WTC11 (cell line): Measurements from ENCODE around the gene EPO. TPM values are rescaled to one million over a fixed set of nuclear protein-coding genes. Genes with fewer than 3 reads are reported as not detected.

Source experiments
- ELF4 ChIP-seq: sonication (generic); formaldehyde crosslinking; IDR thresholded peaks from 2 replicates; pipeline ENCODE4 v1.8.1; 2022; ENCODE audit warnings: low read depth, mild to moderate bottlenecking, moderate library complexity, missing genetic modification reagents
- ERG ChIP-seq: fragments of 250-450 bp; sonication (Bioruptor Pico); IDR thresholded peaks from 2 replicates; pipeline ENCODE4 v1.8.0; 2021; ENCODE audit warnings: mild to moderate bottlenecking
- ETV6 ChIP-seq: sonication (generic); formaldehyde crosslinking; IDR thresholded peaks from 2 replicates; pipeline ENCODE4 v1.8.1; 2022; ENCODE audit warnings: mild to moderate bottlenecking, missing genetic modification reagents
- MAX ChIP-seq: sonication (generic); formaldehyde crosslinking; IDR thresholded peaks from 2 replicates; pipeline ENCODE4 v1.8.0; 2022; ENCODE audit warnings: mild to moderate bottlenecking, missing genetic modification reagents
- MLX ChIP-seq: sonication (generic); formaldehyde crosslinking; IDR thresholded peaks from 2 replicates; pipeline ENCODE4 v1.8.1; 2023; ENCODE audit warnings: mild to moderate bottlenecking, missing genetic modification reagents, moderate library complexity
- NFE2L1 ChIP-seq: sonication (generic); formaldehyde crosslinking; IDR thresholded peaks from 2 replicates; pipeline ENCODE4 v1.8.1; 2023; ENCODE audit warnings: missing genetic modification reagents
- NFYB ChIP-seq: sonication (generic); formaldehyde crosslinking; conservative IDR thresholded peaks from 2 replicates; pipeline ENCODE4 v1.8.0; 2022; ENCODE audit warnings: low read depth, missing genetic modification reagents
- NR2C2 ChIP-seq: sonication (generic); formaldehyde crosslinking; IDR thresholded peaks from 2 replicates; pipeline ENCODE4 v1.8.0; 2022; ENCODE audit warnings: mild to moderate bottlenecking, missing genetic modification reagents
- PRDM15 ChIP-seq: sonication (generic); formaldehyde crosslinking; IDR thresholded peaks from 2 replicates; pipeline ENCODE4 v1.8.0; 2022; ENCODE audit warnings: missing genetic modification reagents
- SMAD4 ChIP-seq: sonication (generic); formaldehyde crosslinking; IDR thresholded peaks from 2 replicates; pipeline ENCODE4 v1.8.0; 2022; ENCODE audit warnings: mild to moderate bottlenecking, missing genetic modification reagents
- ZNF138 ChIP-seq: sonication (generic); formaldehyde crosslinking; conservative IDR thresholded peaks from 2 replicates; pipeline ENCODE4 v1.8.1; 2022; ENCODE audit warnings: mild to moderate bottlenecking, moderate library complexity, missing genetic modification reagents
- ZNF232 ChIP-seq: sonication (generic); formaldehyde crosslinking; IDR thresholded peaks from 2 replicates; pipeline ENCODE4 v1.8.0; 2022; ENCODE audit warnings: mild to moderate bottlenecking, missing genetic modification reagents
- ZNF532 ChIP-seq: fragments of 250-450 bp; sonication (Bioruptor Pico); IDR thresholded peaks from 2 replicates; pipeline ENCODE4 v1.9.0; 2021; ENCODE audit warnings: mild to moderate bottlenecking, borderline replicate concordance
- total RNA-seq: library from RNA; stranded (reverse); gene quantifications from 3 replicates; pipeline ENCODE4 v1.2.3, GENCODE V29; 2021
- TF ChIP-seq, protein P1 (sequence below): sonication (generic); formaldehyde crosslinking; IDR thresholded peaks from 2 replicates; pipeline ENCODE4 v1.8.1; 2022; ENCODE audit warnings: low read depth, mild to moderate bottlenecking, moderate library complexity, missing genetic modification reagents, borderline replicate concordance
- TF ChIP-seq, protein P2 (sequence below): fragments of 250-450 bp; sonication (Bioruptor Pico); IDR thresholded peaks from 2 replicates; pipeline ENCODE4 v1.9.0; 2021; ENCODE audit warnings: mild to moderate bottlenecking
- TF ChIP-seq, protein P3 (sequence below): sonication (generic); formaldehyde crosslinking; IDR thresholded peaks from 2 replicates; pipeline ENCODE4 v1.8.0; 2023; ENCODE audit warnings: missing genetic modification reagents
- TF ChIP-seq, protein P4 (sequence below): sonication (generic); formaldehyde crosslinking; IDR thresholded peaks from 2 replicates; pipeline ENCODE4 v1.8.0; 2023; ENCODE audit warnings: missing genetic modification reagents, mild to moderate bottlenecking, borderline replicate concordance

The EPO gene
- total RNA-seq, 1 experiment from 2014 or later: 0.63 TPM

- TF ChIP-seq PRDM15 (CRISPR knock-in tag) (no peak), ERG (CRISPR knock-in tag) (no peak), ETV6 (CRISPR knock-in tag) (peak; percentile 78; the same call in 1 of the 2 replicates), ZNF138 (CRISPR knock-in tag) (no peak), SMAD4 (CRISPR knock-in tag) (no peak), NFE2L1 (CRISPR knock-in tag) (peak; percentile 13; the same call in 1 of the 2 replicates), NR2C2 (no peak), ELF4 (CRISPR knock-in tag) (no peak), MLX (no peak), ZNF532 (CRISPR knock-in tag) (no peak), NFYB (CRISPR knock-in tag) (no peak; the same call in 1 of the 2 replicates), MAX (CRISPR knock-in tag) (peak; percentile 92), ZNF232 (CRISPR knock-in tag) (peak; percentile 92)
- TF ChIP-seq, protein P1, sequence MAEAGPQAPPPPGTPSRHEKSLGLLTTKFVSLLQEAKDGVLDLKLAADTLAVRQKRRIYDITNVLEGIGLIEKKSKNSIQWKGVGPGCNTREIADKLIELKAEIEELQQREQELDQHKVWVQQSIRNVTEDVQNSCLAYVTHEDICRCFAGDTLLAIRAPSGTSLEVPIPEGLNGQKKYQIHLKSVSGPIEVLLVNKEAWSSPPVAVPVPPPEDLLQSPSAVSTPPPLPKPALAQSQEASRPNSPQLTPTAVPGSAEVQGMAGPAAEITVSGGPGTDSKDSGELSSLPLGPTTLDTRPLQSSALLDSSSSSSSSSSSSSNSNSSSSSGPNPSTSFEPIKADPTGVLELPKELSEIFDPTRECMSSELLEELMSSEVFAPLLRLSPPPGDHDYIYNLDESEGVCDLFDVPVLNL (CRISPR knock-in tag): peak; percentile 90
- TF ChIP-seq, protein P2, sequence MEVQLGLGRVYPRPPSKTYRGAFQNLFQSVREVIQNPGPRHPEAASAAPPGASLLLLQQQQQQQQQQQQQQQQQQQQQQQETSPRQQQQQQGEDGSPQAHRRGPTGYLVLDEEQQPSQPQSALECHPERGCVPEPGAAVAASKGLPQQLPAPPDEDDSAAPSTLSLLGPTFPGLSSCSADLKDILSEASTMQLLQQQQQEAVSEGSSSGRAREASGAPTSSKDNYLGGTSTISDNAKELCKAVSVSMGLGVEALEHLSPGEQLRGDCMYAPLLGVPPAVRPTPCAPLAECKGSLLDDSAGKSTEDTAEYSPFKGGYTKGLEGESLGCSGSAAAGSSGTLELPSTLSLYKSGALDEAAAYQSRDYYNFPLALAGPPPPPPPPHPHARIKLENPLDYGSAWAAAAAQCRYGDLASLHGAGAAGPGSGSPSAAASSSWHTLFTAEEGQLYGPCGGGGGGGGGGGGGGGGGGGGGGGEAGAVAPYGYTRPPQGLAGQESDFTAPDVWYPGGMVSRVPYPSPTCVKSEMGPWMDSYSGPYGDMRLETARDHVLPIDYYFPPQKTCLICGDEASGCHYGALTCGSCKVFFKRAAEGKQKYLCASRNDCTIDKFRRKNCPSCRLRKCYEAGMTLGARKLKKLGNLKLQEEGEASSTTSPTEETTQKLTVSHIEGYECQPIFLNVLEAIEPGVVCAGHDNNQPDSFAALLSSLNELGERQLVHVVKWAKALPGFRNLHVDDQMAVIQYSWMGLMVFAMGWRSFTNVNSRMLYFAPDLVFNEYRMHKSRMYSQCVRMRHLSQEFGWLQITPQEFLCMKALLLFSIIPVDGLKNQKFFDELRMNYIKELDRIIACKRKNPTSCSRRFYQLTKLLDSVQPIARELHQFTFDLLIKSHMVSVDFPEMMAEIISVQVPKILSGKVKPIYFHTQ (CRISPR knock-in tag): no peak
- TF ChIP-seq, protein P3, sequence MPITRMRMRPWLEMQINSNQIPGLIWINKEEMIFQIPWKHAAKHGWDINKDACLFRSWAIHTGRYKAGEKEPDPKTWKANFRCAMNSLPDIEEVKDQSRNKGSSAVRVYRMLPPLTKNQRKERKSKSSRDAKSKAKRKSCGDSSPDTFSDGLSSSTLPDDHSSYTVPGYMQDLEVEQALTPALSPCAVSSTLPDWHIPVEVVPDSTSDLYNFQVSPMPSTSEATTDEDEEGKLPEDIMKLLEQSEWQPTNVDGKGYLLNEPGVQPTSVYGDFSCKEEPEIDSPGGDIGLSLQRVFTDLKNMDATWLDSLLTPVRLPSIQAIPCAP: no peak
- TF ChIP-seq, protein P4, sequence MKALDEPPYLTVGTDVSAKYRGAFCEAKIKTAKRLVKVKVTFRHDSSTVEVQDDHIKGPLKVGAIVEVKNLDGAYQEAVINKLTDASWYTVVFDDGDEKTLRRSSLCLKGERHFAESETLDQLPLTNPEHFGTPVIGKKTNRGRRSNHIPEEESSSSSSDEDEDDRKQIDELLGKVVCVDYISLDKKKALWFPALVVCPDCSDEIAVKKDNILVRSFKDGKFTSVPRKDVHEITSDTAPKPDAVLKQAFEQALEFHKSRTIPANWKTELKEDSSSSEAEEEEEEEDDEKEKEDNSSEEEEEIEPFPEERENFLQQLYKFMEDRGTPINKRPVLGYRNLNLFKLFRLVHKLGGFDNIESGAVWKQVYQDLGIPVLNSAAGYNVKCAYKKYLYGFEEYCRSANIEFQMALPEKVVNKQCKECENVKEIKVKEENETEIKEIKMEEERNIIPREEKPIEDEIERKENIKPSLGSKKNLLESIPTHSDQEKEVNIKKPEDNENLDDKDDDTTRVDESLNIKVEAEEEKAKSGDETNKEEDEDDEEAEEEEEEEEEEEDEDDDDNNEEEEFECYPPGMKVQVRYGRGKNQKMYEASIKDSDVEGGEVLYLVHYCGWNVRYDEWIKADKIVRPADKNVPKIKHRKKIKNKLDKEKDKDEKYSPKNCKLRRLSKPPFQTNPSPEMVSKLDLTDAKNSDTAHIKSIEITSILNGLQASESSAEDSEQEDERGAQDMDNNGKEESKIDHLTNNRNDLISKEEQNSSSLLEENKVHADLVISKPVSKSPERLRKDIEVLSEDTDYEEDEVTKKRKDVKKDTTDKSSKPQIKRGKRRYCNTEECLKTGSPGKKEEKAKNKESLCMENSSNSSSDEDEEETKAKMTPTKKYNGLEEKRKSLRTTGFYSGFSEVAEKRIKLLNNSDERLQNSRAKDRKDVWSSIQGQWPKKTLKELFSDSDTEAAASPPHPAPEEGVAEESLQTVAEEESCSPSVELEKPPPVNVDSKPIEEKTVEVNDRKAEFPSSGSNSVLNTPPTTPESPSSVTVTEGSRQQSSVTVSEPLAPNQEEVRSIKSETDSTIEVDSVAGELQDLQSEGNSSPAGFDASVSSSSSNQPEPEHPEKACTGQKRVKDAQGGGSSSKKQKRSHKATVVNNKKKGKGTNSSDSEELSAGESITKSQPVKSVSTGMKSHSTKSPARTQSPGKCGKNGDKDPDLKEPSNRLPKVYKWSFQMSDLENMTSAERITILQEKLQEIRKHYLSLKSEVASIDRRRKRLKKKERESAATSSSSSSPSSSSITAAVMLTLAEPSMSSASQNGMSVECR (CRISPR knock-in tag): peak; percentile 86; the same call in 1 of the 2 replicates
These were observed 14.3 kb upstream of the EPO start, which contains the start of gene POP7 (continued) for GRCh38 chr7:100705753-100706671.
